ENCODE data around the gene SUMO4. TPM values are rescaled to one million over a fixed set of nuclear protein-coding genes. Genes with fewer than 3 reads are reported as not detected.
A peak's percentile ranks its signal among the peaks of the same experiment; 100 is the strongest.

The SUMO4 gene
- total RNA-seq, 2 donors from 2014 or later, result 0.67 to 1.3 TPM

- no peak overlapping the region for H3K27ac ChIP-seq
- no peak for DNase-seq (ENCODE audit: low spot score)
- H3K4me1 ChIP-seq, result no peaks in the 10 kb centered on the region
- no peaks in the 10 kb centered on the region for H3K27me3 ChIP-seq
- H3K36me3 ChIP-seq, result no peaks in the 10 kb centered on the region
- TF ChIP-seq CTCF (IDR thresholded peaks at IDR 0.05), result no peak
- no peak overlapping the region for H3K4me3 ChIP-seq
- H3K9me3 ChIP-seq, result no peaks in the 10 kb centered on the region
Measured at GRCh38 chr6:149428606-149429005, 28.5 kb downstream of the SUMO4 start.

- DNase-seq (ENCODE audit: low spot score), result no peak
- Histone ChIP-seq H3K27ac (no peak overlapping the region), H3K4me1 (no peaks in the 10 kb centered on the region), H3K9me3 (no peaks in the 10 kb centered on the region), H3K36me3 (no peaks in the 10 kb centered on the region), H3K27me3 (no peaks in the 10 kb centered on the region), H3K4me3 (no peak overlapping the region)
- no peak for TF ChIP-seq CTCF (IDR thresholded peaks at IDR 0.05)
Measured at GRCh38 chr6:149429427-149430360, 29.6 kb downstream of the SUMO4 start.

GRCh38 chr6:149431905-149432775 lies 32.1 kb downstream of the SUMO4 start:
- peak; percentile 95 for DNase-seq (ENCODE audit: low spot score)
- Histone ChIP-seq H3K27me3 (no peaks in the 10 kb centered on the region), H3K4me1 (no peaks in the 10 kb centered on the region), H3K36me3 (no peaks in the 10 kb centered on the region), H3K9me3 (no peaks in the 10 kb centered on the region), H3K4me3 (no peak overlapping the region), H3K27ac (no peak overlapping the region)
- TF ChIP-seq CTCF (IDR thresholded peaks at IDR 0.05), result peak; percentile 76 to 95

- Histone ChIP-seq H3K27me3 (no peaks in the 10 kb centered on the region), H3K4me3 (no peak overlapping the region), H3K36me3 (no peaks in the 10 kb centered on the region), H3K9me3 (no peaks in the 10 kb centered on the region), H3K4me1 (no peaks in the 10 kb centered on the region), H3K27ac (no peak overlapping the region)
- no peak for DNase-seq (ENCODE audit: low spot score)
- TF ChIP-seq CTCF (IDR thresholded peaks at IDR 0.05), result no peak
Measured at GRCh38 chr6:149433405-149433804, 33.3 kb downstream of the SUMO4 start.

- no peaks in the 10 kb centered on the region for H3K4me1 ChIP-seq
- no peaks in the 10 kb centered on the region for H3K9me3 ChIP-seq
- no peak overlapping the region for H3K4me3 ChIP-seq
- H3K27me3 ChIP-seq, result no peaks in the 10 kb centered on the region
- no peak overlapping the region for H3K27ac ChIP-seq
- no peak for TF ChIP-seq CTCF (IDR thresholded peaks at IDR 0.05)
- H3K36me3 ChIP-seq, result no peaks in the 10 kb centered on the region
- no peak for DNase-seq (ENCODE audit: low spot score)
Measured at GRCh38 chr6:149433881-149434280, 33.8 kb downstream of the SUMO4 start.

All from right atrium auricular region (tissue), 2 donors.